HFFc6 (cell line): Measurements from ENCODE around the gene SFSWAP. TPM values are rescaled to one million over a fixed set of nuclear protein-coding genes. Genes with fewer than 3 reads are reported as not detected.

ENCODE experiments used
- DNase-seq: peaks from one replicate; pipeline ENCODE4 v3.0.0-alpha.2; 2018
- H3K27ac Mint-ChIP-seq: 2 replicates; pipeline ENCODE4 v1.8.0; 2020; ENCODE audit warnings: mild to moderate bottlenecking, mixed read lengths
- H3K27me3 Mint-ChIP-seq: 2 replicates; pipeline ENCODE4 v1.8.0; 2021; ENCODE audit warnings: mild to moderate bottlenecking, moderate library complexity, mixed read lengths; ENCODE audit not compliant: insufficient read depth
- H3K36me3 Mint-ChIP-seq: 2 replicates; pipeline ENCODE4 v1.8.0; 2021; ENCODE audit warnings: low read depth, mixed read lengths
- H3K4me1 Mint-ChIP-seq: 2 replicates; pipeline ENCODE4 v1.8.0; 2020; ENCODE audit warnings: low read depth, mixed read lengths
- H3K4me3 Mint-ChIP-seq: 2 replicates; pipeline ENCODE4 v1.8.0; 2020; ENCODE audit warnings: mild to moderate bottlenecking, moderate library complexity, mixed read lengths
- H3K9me3 Mint-ChIP-seq: 2 replicates; pipeline ENCODE4 v1.8.0; 2020; ENCODE audit warnings: mild to moderate bottlenecking, mixed read lengths
- CTCF ChIP-seq: fragments of 200-600 bp; sonication (generic); IDR thresholded peaks from 2 replicates; pipeline ENCODE4 v1.5.0; 2021; ENCODE audit warnings: antibody characterized with exemption, mild to moderate bottlenecking
- total RNA-seq, 6 experiments: library from RNA; stranded (reverse); fragmentation: NEBNext Ultra II Directional; extraction: Animal tissue kit (Norgen Biotek cat#: 25700); gene quantifications; 2 replicates in 1 of 6; 3 replicates in 5 of 6; pipeline ENCODE4 v1.2.3, GENCODE V29; 2021

SFSWAP gene
- total RNA-seq, 6 experiments from 2014 or later = 23.9 to 32.4 (median 28.8) TPM

GRCh38 chr12:131728720-131729119 is 17.8 kb downstream of the SFSWAP start:
- Mint-ChIP-seq H3K36me3 (peaks cover 24% of the 10 kb centered on the region), H3K9me3 (no peaks in the 10 kb centered on the region), H3K27ac (no peak overlapping the region), H3K4me3 (no peak overlapping the region), H3K27me3 (no peaks in the 10 kb centered on the region; the same call in 1 of the 2 replicates), H3K4me1 (peaks cover 10% of the 10 kb centered on the region)
- TF ChIP-seq CTCF = no peak
- no peak for DNase-seq

- no peak for DNase-seq
- peaks cover 30% of the 10 kb centered on the region for H3K36me3 Mint-ChIP-seq
- TF ChIP-seq CTCF = no peak
- H3K4me1 Mint-ChIP-seq = peaks cover 4% of the 10 kb centered on the region; the same call in 1 of the 2 replicates
- H3K4me3 Mint-ChIP-seq = no peak overlapping the region
- H3K27ac Mint-ChIP-seq = no peak overlapping the region
- no peaks in the 10 kb centered on the region for H3K9me3 Mint-ChIP-seq
- no peaks in the 10 kb centered on the region; the same call in 1 of the 2 replicates for H3K27me3 Mint-ChIP-seq
These were observed 18.5 kb downstream of the SFSWAP start for GRCh38 chr12:131729254-131729955.

GRCh38 chr12:131732996-131733615 is 22.2 kb downstream of the SFSWAP start:
- peaks cover 20% of the 10 kb centered on the region for H3K4me1 Mint-ChIP-seq
- no peak overlapping the region for H3K4me3 Mint-ChIP-seq

GRCh38 chr12:131733874-131734273 is 23.0 kb downstream of the SFSWAP start:
- Mint-ChIP-seq H3K4me3 (no peak overlapping the region), H3K27ac (no peak overlapping the region), H3K36me3 (peaks cover 32% of the 10 kb centered on the region), H3K27me3 (no peaks in the 10 kb centered on the region), H3K4me1 (peaks cover 20% of the 10 kb centered on the region), H3K9me3 (no peaks in the 10 kb centered on the region)
- TF ChIP-seq CTCF = no peak
- no peak for DNase-seq

More at GRCh38 chr12:131732996-131733615, 22.2 kb downstream of the SFSWAP start:
- H3K9me3 Mint-ChIP-seq = no peaks in the 10 kb centered on the region
- no peak for TF ChIP-seq CTCF
- DNase-seq = no peak
- H3K27ac Mint-ChIP-seq = no peak overlapping the region
- no peaks in the 10 kb centered on the region; the same call in 1 of the 2 replicates for H3K27me3 Mint-ChIP-seq
- H3K36me3 Mint-ChIP-seq = peaks cover 33% of the 10 kb centered on the region

GRCh38 chr12:131734336-131735152 is 23.7 kb downstream of the SFSWAP start:
- no peak overlapping the region for H3K27ac Mint-ChIP-seq
- no peak for TF ChIP-seq CTCF
- H3K4me1 Mint-ChIP-seq = peaks cover 20% of the 10 kb centered on the region
- no peak for DNase-seq
- no peaks in the 10 kb centered on the region for H3K9me3 Mint-ChIP-seq
- H3K4me3 Mint-ChIP-seq = no peak overlapping the region
- H3K27me3 Mint-ChIP-seq = no peaks in the 10 kb centered on the region
- H3K36me3 Mint-ChIP-seq = peaks cover 28% of the 10 kb centered on the region
